Right forelimb (tissue), 1 donor: ENCODE measurements around the gene ZNF839.

Experiments
- DNase-seq: peaks from one replicate; pipeline ENCODE4 v3.0.0-alpha.2; 2018

ZNF839 gene

GRCh38 chr14:102390064-102390855 is 70.7 kb downstream of the ZNF839 start:
- no peak for DNase-seq
